ENCODE data around the gene HOXA4. TPM values are rescaled to one million over a fixed set of nuclear protein-coding genes. Genes with fewer than 3 reads are reported as not detected.

Gene HOXA4
- total and polyA plus RNA-seq, 10 of the 15 experiments (the other 5 are each of a cell fraction or from before 2014, with no cell fraction given) = 0.07 TPM; not detected in 9

- in situ Hi-C loops (cut with MboI) (no loop called here), intact Hi-C loops (cut with micrococcal nuclease; ENCODE audit: unreplicated experiment) (no loop called here)
- ATAC-seq = no peak
- Histone ChIP-seq H3K36me3 (ENCODE audit: control insufficient read depth in 2 of 2, insufficient read depth in 2 of 2, low read length in 1 of 2) (no peaks in the 10 kb centered on the region), H3K4me3 (no peak overlapping the region), H3K79me2 (ENCODE audit: control insufficient read depth, insufficient read depth, low read length) (no peaks in the 10 kb centered on the region), H3K27ac (ENCODE audit: control insufficient read depth, insufficient read depth) (no peak overlapping the region), H3K4me2 (ENCODE audit: control insufficient read depth, insufficient read depth) (no peak overlapping the region), H3K9ac (ENCODE audit: control insufficient read depth, insufficient read depth, low read length) (no peak overlapping the region), H2AFZ (ENCODE audit: control insufficient read depth, low read depth, low read length) (no peak overlapping the region), H4K20me1 (ENCODE audit: control insufficient read depth, insufficient read depth) (no peaks in the 10 kb centered on the region; the same call in 1 of the 2 replicates), H3K4me1 (ENCODE audit: control insufficient read depth, insufficient read depth, low read length) (no peaks in the 10 kb centered on the region), H3K27me3 (replicated peaks in 1 of 2; ENCODE audit: control insufficient read depth in 2 of 2, insufficient read depth in 2 of 2, low read length in 1 of 2) (no peaks in the 10 kb centered on the region; a peak in 1 of 4 replicates), H3K9me3 (replicated peaks; ENCODE audit: control insufficient read depth, insufficient read depth, low read length) (no peaks in the 10 kb centered on the region)
- SMC1A ChIA-PET (ENCODE audit: uncharacterized antibody, unreplicated experiment) = interaction anchor here (0.6 to 2.8 kb wide), 3 partner anchors 36 to 434 kb away, joined by 3 to 6 read pairs (median 5); no protein-coding TSS in a partner anchor
- POLR2A ChIA-PET = no interaction called here
- WGBS (ENCODE audit: insufficient coverage, insufficient replicate concordance, low lambda C conversion rate, missing lambda C conversion rate) = 0% methylated on average over 1 of the region's 1 CpG
- TF ChIP-seq YY1 (IDR thresholded peaks at IDR 0.05; ENCODE audit: low read depth, low read length) (no peak), PKNOX1 (IDR thresholded peaks at IDR 0.05) (no peak), CREM (IDR thresholded peaks at IDR 0.05; ENCODE audit: low read depth) (no peak), CTCF (IDR thresholded peaks at IDR 0.05 in 2 of 3, conservative IDR thresholded peaks at IDR 0.05 in 1 of 3; ENCODE audit: control insufficient read depth in 2 of 3, extremely low read depth in 1 of 3, insufficient read depth in 1 of 3, low read depth in 3 of 3, low read length in 3 of 3) (no peak), ZNF274 (IDR thresholded peaks at IDR 0.05; ENCODE audit: insufficient read depth, insufficient read length) (no peak), EZH2 (IDR thresholded peaks at IDR 0.05; ENCODE audit: borderline replicate concordance, control insufficient read depth, low read depth, low read length) (no peak), KAT2A (conservative IDR thresholded peaks at IDR 0.05; ENCODE audit: control insufficient read depth, low read depth, low read length) (no peak), RAD51 (IDR thresholded peaks at IDR 0.05) (no peak), ATF7 (IDR thresholded peaks at IDR 0.05; ENCODE audit: low read depth) (no peak), CBX5 (IDR thresholded peaks at IDR 0.05; ENCODE audit: low read depth) (no peak), MYC (IDR thresholded peaks at IDR 0.05; ENCODE audit: insufficient read depth, insufficient read length, insufficient replicate concordance, low read length, severe bottlenecking) (no peak)
- RAD21 ChIA-PET (ENCODE audit: unreplicated experiment) = no interaction called here
- FAIRE-seq = no peak
- DNase-seq (ENCODE audit: low read depth, low spot score) = no peak
- no TSS peak for BruUV-seq (replicated peaks)
- CTCF ChIA-PET = interaction anchor here (0.6 to 0.9 kb wide), 2 partner anchors 266 to 359 kb away, joined by 3 read pairs; no protein-coding TSS in a partner anchor
Measured at GRCh38 chr7:27119412-27119911, 11.1 kb downstream of the HOXA4 start.
